Nucleus accumbens (tissue), 56 donors: ENCODE results near the gene TEAD3.

Experiments
- DNase-seq, 56 donors: peaks; one replicate each; lab custom pipeline; 2025; lab: John Stamatoyannopoulos, UW

TEAD3 gene

GRCh38 chr6:35428421-35429149, 68.3 kb downstream of the TEAD3 start:
- DNase-seq: no peak

- DNase-seq: peak in 2 of 56 donors; percentile 4 to 6
Measured at GRCh38 chr6:35427851-35428321, 69.0 kb downstream of the TEAD3 start.

- DNase-seq: no peak
Measured at GRCh38 chr6:35427435-35427834, 69.4 kb downstream of the TEAD3 start.

- DNase-seq: peak in 2 of 56 donors; percentile 16 to 29
Measured at GRCh38 chr6:35426074-35426473, 70.8 kb downstream of the TEAD3 start.

GRCh38 chr6:35425284-35425683, 71.6 kb downstream of the TEAD3 start:
- no peak for DNase-seq
